Activated effector memory CD4-positive, alpha-beta T cell treated with anti-CD3 and anti-CD28 coated beads, Interleukin-2, amount 50 U/mL, for 16 hours (primary cell): ENCODE data around the gene FGFR2.

Experiments
- DNase-seq: peaks from one replicate; pipeline ENCODE4 v3.0.0-alpha.2; 2020

FGFR2 gene

DNA sequence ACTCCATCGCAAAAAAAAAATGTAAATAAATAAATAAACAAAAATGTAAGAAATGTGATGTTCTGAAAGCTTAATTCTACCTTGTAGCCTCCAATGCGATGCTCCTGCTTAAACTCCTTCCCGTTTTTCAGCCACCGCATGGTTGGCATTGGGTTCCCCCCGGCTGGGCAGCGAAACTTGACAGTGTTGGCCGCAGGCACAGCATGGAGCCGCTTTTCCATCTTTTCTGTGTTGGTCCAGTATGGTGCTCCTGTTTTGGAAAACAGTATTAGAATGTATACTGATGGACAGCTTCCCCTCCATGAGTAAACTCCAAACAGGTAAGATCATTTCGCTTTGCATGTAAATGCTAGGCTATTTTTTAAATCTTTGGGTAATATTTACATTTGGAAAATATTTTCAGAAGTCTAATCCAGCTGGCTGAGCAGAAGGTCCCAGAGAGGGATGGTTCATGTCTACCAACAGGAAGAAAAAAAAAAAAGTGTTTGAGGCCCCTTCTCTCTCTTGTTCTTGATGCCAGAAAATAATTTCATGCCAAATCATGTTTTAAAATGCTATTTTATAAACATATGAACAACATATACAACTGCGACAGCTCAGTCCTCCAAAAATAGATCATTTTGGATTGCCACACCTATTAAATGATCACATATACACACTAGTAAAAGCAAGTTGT is 46.9 kb downstream of the FGFR2 start:
- DNase-seq: no peak

DNA sequence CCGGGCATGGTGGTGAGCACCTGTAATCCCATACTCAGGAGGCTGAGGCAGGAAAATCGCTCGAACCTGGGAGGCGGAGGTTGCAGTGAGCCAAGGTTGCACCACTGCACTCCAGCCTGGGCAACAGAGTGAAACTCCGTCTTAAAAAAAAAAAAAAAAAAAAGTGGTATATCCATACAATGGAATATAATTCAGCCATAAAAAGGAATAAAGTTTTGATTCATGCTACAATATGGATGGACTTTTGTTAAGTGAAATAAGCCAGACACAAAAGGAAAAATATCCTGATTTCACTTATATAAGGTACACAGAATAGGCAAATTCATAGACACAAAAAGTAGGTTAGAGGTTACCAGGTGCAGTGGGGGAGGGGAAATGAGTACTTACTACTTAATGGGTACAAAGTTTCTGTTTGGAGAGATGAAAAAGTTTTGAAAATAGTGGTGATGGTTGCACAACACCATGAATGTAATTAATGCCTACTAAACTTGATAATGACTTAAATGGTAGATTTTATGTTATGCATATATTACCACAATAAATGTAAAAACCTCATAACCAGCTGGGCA is 53.9 kb downstream of the FGFR2 start:
- no peak for DNase-seq

DNA sequence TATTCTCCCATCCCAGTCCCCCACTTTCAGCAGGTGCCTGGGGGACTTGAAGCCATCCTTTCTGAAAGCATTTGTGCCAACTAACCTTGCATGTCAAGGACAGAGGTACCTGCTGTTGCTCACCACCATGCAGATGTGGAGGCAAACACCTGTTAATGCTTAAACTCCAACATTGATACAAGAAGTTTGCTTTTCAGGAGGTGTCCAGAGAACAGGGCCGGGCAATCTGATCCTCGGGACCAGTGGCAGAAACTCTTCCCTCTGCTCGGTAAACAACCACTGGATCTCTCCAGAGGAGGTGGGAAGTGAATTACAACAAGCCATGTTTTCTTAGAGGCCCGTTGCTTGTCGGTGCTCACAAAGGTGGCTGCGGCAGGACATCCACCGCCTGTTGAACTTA is 54.7 kb downstream of the FGFR2 start:
- DNase-seq: no peak

DNA sequence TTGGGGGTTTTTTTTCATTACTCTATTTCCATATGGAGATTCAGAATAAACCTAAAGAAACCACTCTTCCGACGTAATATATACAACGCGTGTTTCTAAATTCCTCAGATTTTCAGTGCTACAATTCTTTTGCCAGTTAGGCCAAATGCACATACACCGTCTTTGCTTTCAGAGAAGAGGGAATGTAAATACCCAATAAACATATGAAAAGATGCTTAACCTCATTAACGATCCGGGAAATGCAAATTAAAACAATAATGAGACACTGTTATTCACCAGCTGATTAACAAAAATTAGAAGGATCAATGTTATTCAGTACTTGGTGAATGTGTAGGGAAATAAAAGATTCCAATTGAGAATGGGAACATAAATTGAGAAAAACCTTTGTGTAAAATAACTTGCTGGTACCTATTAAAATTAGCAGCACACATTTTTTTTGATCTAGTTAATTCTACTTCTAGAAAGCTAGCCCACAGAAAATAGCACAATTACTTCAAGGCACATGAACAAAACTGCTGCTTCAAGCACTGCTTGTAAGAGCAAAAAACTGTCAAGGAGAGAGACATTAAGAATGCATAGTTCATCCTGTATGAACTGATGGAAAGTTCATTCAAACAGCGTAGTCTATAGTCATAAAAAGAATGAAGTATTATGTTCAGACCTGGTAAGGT is 56.7 kb downstream of the FGFR2 start:
- DNase-seq: no peak

DNA sequence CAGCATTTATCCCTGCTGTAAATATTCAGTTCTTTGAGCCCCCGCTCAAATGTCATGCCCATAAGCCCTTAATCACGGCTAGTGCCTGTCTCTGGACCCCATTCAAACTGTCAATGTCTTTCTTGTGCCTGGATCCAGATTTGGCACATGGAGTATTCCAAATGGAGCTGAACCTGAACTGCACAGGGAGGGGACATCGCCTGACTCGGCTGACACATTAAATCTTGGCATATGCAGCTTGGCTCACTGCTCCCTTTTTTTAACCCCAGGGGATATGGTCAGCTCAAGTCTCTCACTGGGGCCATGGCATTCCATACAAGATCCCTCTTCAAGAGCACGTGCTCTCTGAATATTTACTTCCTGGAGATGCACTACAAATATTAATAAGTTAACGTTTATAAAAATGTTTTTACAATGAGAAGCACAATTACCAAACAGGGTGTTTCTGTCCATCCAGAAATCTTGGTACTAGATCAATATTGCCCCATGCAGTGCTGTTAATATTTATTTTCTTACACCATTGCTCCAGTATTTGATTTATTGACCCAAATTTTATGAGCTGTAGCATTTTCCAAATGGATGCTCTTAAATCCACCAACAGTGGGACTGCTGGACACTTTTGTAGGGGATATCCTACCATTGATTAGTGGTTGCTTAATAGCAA is 57.4 kb downstream of the FGFR2 start:
- no peak for DNase-seq

DNA sequence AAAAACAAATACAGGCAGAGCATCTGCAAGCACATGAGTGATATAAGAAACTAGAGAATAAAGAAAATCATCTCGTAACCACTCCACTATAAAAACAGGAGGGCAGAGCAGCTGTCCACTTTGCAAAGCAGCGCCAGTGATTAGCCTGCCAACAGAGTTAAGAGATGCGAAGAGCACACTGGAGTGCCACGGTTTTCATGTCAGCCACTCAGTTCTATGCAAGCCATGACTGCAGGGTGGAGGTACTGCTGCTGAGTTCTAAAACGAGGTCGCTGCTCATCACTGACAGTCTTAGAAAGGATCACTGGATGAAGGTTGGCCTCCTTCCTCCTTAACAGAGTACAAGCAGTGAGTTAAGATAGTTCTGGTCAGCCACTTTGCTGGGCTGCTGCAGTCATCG is 58.5 kb downstream of the FGFR2 start:
- no peak for DNase-seq

DNA sequence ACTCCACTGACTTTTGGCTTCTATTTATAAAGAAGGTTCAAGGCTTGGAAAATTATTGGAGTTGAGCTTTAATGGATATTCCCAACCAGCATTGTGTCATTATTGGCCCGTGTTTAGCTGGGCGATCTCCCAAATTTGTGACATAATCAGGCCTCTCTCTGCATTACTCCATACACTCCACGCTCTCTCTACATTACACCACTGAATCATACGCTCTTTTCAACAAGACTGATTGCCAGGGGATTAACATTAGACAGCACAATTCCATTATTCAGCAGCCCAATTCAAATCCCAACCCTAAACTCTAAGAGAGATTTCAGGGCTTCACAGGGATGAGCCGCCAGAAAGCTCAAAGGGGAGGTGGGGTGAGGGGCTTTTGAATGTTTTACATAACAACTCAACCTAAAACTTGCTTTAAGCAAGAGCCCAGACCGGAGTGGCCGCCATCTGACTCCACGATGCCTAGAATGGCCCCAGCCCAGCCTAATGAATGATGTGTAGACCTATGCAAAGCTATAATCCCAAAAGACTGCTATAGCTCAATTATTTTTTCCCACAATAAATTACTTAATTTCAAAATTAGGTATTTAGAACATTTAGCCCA is 61.8 kb downstream of the FGFR2 start:
- no peak for DNase-seq

DNA sequence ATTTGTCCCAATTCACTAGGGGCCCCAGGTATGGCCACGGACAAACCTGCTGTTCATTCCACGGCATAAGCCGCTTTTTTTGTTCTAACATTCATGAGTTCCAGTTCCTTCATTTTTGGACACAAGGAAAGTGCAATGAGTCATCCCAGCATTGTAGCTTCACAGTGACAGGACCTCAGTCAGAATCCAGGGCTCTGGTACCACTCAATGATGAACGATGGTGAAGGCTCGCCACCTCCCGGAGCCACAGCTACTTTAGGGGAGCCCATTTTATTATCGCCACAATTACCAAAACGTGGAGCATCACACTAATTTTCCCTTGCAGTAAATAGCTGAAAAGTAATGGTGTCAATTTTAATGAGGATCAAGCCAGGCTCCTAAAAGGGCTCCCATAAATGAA is 62.9 kb downstream of the FGFR2 start:
- no peak for DNase-seq

DNA sequence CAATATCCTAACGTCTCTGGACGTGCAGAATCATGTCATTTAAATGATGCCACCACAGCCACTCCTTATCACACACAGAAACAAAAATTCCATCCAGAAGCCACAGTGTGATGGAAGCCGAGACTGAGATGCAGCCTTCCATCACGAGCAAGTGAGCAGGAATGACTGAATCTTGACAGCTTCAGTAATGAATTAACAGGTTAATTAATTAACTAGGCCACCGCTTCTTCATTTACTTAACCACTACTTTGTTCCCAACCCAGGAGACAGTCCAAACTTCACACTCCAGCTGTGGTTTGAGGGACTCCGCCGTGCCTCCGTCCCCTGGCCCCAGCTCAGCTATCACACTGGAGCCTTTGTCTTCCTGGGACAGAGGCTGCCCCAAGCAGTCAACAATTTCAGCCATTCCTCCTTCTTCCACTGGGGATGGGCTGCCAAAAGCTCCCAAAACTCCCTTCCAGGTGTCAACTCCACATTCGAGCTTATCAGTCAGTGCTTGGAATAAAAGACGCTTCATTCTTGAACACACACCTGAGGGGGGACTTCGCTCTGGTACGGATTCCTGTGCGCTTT is 65.9 kb downstream of the FGFR2 start:
- no peak for DNase-seq

DNA sequence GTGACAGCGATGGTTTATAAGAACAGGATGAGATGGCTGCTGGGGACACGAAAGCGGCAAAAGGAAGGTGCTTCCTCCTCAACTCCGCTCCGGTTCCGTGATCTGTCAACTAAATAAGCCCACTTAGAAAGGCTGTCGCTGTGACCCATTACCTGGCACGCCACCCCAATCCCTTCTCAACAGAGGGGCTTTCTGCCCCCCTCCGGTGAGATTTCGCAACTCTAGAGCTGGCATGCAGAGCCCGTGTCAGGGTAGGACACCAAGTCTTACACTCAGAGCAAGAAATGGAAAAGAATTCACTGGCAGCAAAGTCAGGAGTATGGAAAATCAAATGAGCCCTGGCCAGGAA is 66.4 kb downstream of the FGFR2 start:
- DNase-seq: no peak

DNA sequence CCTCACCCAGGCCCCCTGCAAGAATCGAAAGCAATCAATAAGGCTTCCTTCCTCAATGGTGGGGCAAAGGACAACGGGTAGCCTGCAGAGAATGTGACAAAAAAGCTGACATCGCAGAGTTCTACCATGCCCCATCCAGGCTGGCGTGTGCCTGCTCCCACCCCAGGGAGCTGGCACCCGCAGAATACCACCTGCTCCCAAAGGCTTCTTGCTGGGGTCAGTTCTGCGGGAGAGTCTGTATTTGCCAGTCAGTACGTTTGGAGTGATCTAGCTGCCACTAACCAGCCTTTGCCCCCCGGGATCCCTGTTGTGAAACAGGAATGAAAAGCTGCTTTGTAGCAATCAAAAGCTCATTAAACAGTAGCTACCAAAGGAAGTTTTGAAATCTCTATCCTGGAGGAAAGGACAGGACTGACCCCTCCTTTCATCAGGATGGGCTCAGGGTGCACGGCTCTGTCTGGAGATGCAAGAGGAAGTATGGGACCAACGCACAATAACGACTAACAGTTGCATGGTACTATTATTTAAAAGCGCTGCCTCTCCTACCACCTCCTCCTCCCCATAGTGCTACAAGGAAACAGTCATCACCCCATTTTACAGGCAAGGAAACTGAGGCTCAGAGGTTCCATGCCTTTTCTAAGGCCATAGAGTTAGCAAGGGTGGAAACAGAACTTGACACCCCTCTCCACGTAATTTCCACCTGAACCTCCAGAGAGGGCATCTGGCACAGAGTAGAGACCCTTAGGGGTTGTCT is 67.0 kb downstream of the FGFR2 start:
- no peak for DNase-seq

DNA sequence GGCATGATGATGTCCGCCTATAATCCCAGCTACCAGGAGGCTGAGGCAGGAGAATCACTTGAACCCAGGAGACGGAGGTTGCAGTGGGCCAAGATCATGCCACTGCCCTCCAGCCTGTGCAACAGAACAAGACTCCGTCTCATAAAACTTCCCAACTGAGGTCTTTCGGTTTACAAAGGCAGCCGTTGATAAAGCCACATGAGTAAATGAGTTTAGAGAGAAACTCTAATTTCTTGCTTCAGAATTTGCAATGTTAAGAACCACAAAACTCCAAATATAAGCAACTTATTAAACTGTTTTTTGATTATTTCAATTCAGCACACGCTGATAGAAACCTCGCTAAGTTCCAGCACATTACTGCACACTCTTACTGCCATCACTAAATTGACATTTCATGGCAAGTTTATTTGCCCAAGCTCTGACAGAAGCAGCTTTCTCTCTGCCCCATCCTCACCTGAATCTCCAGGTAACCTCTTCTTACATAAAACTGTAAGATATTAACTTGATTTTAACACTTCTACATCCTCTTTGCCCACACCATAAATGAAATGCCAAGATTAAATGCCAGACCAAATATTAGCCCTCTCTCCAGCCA is 67.7 kb downstream of the FGFR2 start:
- no peak for DNase-seq

DNA sequence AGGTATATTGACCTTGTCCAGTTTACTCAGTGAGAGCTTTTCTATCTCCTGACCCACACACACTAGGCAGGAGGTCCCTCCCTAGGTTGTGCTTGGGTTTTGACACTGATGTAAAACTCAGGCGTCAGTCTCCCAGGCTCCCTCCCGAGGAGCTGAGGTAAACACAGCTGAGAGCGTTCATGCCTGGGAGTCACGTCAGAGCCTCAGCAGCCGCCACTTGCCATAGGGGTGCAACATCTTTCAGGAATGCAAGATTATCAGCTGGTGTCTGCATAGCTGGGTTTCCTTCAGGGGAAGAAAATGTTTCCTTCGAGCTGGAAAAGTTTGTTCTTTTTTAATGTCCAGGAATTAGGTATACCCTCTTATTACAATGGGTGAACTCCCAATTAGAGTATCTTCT is 70.6 kb downstream of the FGFR2 start:
- no peak for DNase-seq

DNA sequence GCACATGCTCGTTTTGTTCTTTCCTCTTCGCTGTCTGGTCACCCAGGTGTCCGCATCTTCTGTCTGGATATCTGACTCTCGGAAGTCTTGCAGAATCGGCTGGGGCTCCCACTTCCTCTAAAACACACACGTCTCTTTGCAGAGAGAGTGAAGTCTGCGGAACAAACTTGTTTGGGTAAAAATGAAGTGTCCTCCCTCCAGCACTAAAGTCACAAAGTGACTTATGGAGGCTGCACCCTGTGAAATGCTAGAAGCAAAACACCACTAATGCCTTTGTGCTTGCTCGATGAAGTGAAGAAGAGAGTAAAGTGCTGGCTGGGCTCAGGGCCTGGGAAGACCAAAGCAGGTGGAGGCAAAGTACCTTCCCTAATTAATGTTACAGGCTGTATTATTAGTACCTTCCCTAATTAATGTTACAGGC is 71.4 kb downstream of the FGFR2 start:
- DNase-seq: no peak

DNA sequence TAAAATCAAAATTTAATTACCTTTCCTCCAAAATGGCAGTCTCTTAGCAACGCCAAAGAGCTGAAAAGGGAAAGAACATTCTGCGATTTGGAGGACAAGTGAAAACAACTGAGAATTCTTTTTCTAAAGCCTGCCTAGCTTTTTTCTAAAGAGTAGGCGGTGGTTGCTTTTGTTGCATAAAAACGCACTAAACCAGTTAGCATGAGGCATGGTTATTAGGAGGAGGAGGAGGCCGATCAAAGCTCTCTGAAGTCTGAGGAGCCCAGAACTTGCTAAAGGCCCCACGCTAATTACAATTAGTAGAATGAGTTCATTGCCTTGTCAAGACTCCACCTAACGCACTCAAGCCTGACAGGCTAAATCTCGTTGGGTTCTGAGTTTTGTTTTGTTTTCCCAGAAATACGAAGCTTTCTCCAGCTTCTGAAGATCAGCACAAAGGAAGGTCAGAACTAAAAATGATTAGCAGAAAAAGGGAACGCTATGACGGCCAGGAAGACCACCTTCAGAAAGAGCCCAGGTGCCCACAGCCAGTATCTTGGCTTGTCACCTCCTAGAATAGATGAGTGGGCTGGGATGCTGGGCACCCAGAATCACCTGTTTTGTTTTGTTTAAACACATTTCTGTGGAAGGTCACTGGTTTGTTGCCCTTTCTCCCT is 72.0 kb downstream of the FGFR2 start:
- no peak for DNase-seq

DNA sequence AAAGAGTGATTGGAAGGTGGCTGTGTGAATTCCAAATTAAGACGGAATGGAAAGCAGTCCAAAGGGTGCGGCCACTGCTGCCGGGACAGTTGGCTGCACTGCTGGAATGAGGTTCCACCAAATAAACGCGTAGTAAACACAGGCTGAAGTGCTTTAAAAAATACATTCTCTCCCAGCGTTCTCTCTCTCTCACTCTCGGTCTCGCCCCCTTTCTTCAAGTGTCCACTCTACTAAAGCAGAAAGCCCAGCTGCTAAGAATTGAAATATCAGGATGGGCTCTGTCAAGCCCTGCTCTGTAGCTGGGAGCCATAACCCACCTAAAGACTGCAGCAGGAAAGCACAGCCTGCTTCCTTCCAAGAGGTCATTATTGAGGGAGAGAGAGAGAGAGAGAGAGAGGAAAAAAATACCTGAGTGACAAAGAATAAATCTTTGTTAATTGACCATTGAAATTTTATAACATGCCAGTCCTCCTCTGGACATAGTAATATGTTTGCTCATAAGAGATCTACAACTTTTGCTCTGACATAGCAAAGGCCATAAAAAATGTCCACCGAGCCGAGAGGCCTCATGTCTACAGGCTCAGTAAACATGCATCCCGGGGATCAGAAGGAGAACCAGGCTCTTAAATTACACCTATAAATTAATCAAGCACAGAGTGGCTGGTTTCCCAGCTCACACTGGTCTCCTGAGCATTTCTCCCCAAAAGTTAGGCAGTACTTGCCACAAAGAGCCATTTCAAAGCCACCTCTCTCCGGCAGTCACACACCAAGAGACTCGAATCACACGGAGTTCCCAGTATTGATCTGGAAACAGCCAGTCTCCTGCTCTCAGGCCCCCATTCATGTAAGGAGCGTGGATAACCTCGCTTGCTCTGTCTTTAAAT is 72.8 kb downstream of the FGFR2 start:
- DNase-seq: no peak

DNA sequence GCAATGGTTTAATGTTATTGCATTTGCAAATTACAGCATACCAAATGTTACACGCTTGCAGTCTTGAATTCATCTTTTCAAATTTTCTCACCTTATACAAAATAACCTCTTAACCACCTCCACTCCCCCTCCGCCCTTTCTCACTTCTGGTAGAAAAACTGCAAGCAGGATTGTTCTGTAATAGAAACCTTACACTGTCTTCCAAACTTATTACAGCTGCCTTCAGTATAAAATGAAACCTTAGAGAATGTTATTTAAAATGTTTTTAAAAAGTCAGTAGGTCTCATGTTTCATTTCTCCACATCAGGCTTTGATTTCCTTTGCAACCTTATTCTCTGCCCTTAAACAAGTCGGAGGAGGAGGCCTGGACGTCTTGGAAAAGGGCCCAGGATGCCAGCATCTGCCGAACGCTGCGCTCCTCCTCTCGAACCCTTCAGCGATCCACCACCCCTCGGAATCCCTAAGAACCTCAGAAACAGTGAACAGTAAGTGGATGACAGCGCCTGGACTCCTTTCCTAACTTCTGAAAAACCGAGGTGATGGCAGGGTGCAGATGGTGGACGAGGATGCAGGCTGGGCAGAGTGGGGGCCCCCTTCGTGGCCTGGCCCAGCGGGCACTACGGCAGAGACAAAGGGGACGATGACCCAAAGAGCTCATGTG is 74.0 kb downstream of the FGFR2 start:
- DNase-seq: no peak

DNA sequence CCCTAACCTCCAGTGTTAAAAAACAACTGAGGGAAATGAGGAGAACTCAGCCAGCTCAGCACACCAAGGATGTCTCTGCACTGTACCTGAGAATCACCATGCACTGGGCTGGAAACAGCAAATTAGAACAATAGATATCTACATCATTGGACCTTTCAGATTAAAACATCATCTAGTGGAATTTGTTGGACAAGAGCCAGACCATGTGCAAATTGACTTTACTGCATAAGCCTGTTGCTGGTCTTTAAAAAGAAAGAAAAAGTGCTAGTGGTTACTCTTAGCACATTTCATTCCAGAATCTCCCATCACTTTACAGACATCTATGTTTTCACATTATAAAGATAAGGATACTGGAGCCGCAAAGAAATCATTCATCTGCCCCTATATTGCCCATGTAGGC is 75.4 kb downstream of the FGFR2 start:
- no peak for DNase-seq

DNA sequence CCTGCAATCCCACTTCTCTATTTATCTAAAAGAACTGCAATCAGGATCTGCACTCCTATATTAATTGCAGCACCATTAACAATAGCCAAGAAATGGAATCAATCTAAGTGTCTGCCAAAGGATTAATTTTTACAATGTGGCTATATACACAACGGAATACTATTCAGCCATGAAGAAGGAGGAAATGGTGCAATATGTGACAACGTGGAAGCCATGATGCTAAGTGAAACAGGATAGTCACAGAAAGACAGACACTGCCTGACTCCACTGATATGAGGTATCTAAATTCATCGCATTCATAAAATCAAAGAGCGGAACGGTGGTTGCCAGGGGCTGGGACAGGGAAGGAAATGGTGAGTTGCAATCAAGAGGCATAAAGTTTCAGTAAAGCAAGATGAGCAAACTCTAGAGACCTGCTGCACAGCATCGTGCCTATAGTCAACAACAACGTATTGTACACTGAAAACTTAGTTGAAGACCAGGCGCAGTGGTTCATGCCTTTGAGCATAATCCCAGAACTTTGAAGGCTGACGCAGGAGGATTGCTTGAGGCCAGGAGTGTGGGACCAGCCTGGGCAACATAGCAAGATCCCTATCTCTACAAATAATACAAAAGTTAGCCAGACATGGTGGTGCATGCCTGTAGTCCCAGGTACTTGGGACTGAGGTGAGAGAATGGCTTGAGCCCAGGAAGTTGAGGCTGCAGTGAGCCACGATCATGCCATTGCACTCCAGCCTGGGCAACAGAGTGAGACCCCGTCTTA is 76.3 kb downstream of the FGFR2 start:
- DNase-seq: no peak
